HepG2 (cell line): Measurements from ENCODE around the gene TELO2. TPM values are rescaled to one million over a fixed set of nuclear protein-coding genes. Genes with fewer than 3 reads are reported as not detected.

Source experiments
- ATAC-seq: fragments of 200-7000 bp; cut with Tn5 transposase; 3 replicates; pipeline ENCODE4 v1.9.1; 2020; ENCODE audit warnings: mild to moderate bottlenecking, moderate library complexity
- BruUV-seq: library from RNA; stranded (reverse); fragments of 400-500 nt; replicated peaks from 2 replicates; lab custom pipeline; 2021; lab: Mats Ljungman, UMichigan
- CTCF ChIA-PET: fragments of 300-600 bp; formaldehyde crosslinking; extraction: SDS; loops from one replicate; lab custom pipeline; 2021; ENCODE audit warnings: low total read pairs, inconsistent platforms, low intra/inter-chr PET ratio; lab: Yijun Ruan, JAX
- POLR2A ChIA-PET: fragments of 350-600 bp; sonication (Branson Sonifier 250); formaldehyde crosslinking; loops from one replicate; lab custom pipeline; 2020; ENCODE audit warnings: antibody characterized with exemption, inconsistent platforms; lab: Yijun Ruan, JAX
- DNase-seq: peaks from one replicate; pipeline ENCODE4 v3.0.0-alpha.2; 2015; ENCODE audit warnings: low spot score
- FAIRE-seq: peaks from 3 replicates; lab custom pipeline; 2011; peaks lifted over from hg19 to GRCh38; lab: Jason Lieb, UNC
- H2AFZ ChIP-seq: one replicate; pipeline ENCODE4 v1.6.1; 2011; ENCODE audit warnings: low read length, inconsistent platforms
- H3K27ac ChIP-seq: fragments of 300-600 bp; 3 replicates; pipeline ENCODE4 v1.8.0; 2011; ENCODE audit warnings: mixed run types, mild to moderate bottlenecking, mixed read lengths, low read length, inconsistent platforms; ENCODE audit not compliant: insufficient read depth; ENCODE audit errors: extremely low read length
- H3K27me3 ChIP-seq, 2 experiments: fragments of 200-600 bp in 1 of 2; 2 replicates in 1 of 2; 3 replicates in 1 of 2; pipeline versions ENCODE4 v1.6.0 to v1.8.0; 2011; ENCODE audit warnings: low read length in 2 of 2, mild to moderate bottlenecking in 2 of 2, moderate library complexity in 2 of 2, inconsistent platforms in 1 of 2; ENCODE audit not compliant: insufficient read depth in 2 of 2, control insufficient read depth in 1 of 2
- H3K36me3 ChIP-seq, 2 experiments: fragments of 200-600 bp in 1 of 2; replicated peaks in 1 of 2; 2 replicates in 1 of 2; 3 replicates in 1 of 2; pipeline versions ENCODE4 v1.5.1 to v1.8.0; 2011; ENCODE audit warnings: low read length in 2 of 2, inconsistent platforms in 1 of 2; ENCODE audit not compliant: insufficient read depth in 2 of 2, control insufficient read depth in 1 of 2
- H3K4me1 ChIP-seq: 2 replicates; pipeline ENCODE4 v1.5.1; 2012; ENCODE audit warnings: low read length, inconsistent platforms; ENCODE audit not compliant: insufficient read depth
- H3K4me2 ChIP-seq: 2 replicates; pipeline ENCODE4 v1.6.0; 2011; ENCODE audit warnings: low read depth, low read length, inconsistent platforms
- H3K4me3 ChIP-seq, 3 experiments: fragments of 200-600 bp in 1 of 3; sonication (generic), shearing (Covaris generic) in 1 of 3; replicated peaks in 1 of 3; 2 replicates each; pipeline ENCODE4 v1.5.1; 2011 to 2016; ENCODE audit warnings: low read length in 3 of 3, inconsistent platforms in 2 of 3, low read depth in 2 of 3, mild to moderate bottlenecking in 2 of 3, control low read depth in 1 of 3, mixed read lengths in 1 of 3; ENCODE audit not compliant: insufficient read depth in 1 of 3
- H3K79me2 ChIP-seq: one replicate; pipeline ENCODE4 v1.6.1; 2011; ENCODE audit warnings: low read length, inconsistent platforms; ENCODE audit not compliant: insufficient read depth
- H3K9ac ChIP-seq: 2 replicates; pipeline ENCODE4 v1.6.0; 2011; ENCODE audit warnings: mild to moderate bottlenecking, low read depth, low read length, inconsistent platforms; ENCODE audit not compliant: insufficient read depth
- H3K9me3 ChIP-seq: 2 replicates; pipeline ENCODE4 v1.5.1; 2012; ENCODE audit warnings: mild to moderate bottlenecking, low read length
- H4K20me1 ChIP-seq: 2 replicates; pipeline ENCODE4 v1.6.0; 2011; ENCODE audit warnings: inconsistent platforms, mild to moderate bottlenecking, low read length, moderate library complexity; ENCODE audit not compliant: insufficient read depth
- ARHGAP35 ChIP-seq: sonication (generic); formaldehyde crosslinking; IDR thresholded peaks from 2 replicates; pipeline ENCODE4 v1.9.0; 2022; ENCODE audit warnings: mild to moderate bottlenecking, inconsistent platforms, moderate library complexity, missing genetic modification reagents, borderline replicate concordance
- FOXK2 ChIP-seq: fragments of 450-650 bp; IDR thresholded peaks from 2 replicates; pipeline ENCODE4 v1.6.1; 2016
- KAT8 ChIP-seq: IDR thresholded peaks from 2 replicates; pipeline ENCODE4 v1.6.1; 2016; ENCODE audit warnings: missing genetic modification reagents, missing compliant biosample characterization
- MED1 ChIP-seq: sonication (generic); formaldehyde crosslinking; IDR thresholded peaks from 2 replicates; pipeline ENCODE4 v1.4.0; 2020; ENCODE audit warnings: missing genetic modification reagents
- ZNF12 ChIP-seq: sonication (generic); formaldehyde crosslinking; IDR thresholded peaks from 2 replicates; pipeline ENCODE4 v1.5.0; 2020; ENCODE audit warnings: missing genetic modification reagents
- ZNF513 ChIP-seq: sonication (generic); formaldehyde crosslinking; conservative IDR thresholded peaks from 2 replicates; pipeline ENCODE4 v1.5.0; 2020; ENCODE audit warnings: missing genetic modification reagents
- ZNF670 ChIP-seq: sonication (generic); formaldehyde crosslinking; IDR thresholded peaks from 2 replicates; pipeline ENCODE4 v1.8.0; 2022; ENCODE audit warnings: mild to moderate bottlenecking, missing genetic modification reagents, borderline replicate concordance
- ZNF724P ChIP-seq: sonication (generic); formaldehyde crosslinking; IDR thresholded peaks from 2 replicates; pipeline ENCODE4 v1.8.0; 2022; ENCODE audit warnings: missing genetic modification reagents, borderline replicate concordance
- WGBS: methylation state at CpG from one replicate; pipeline ENCODE4 v1.1.6; 2017; ENCODE audit warnings: low lambda C conversion rate; 5-methylcytosine and 5-hydroxymethylcytosine counted together
- in situ Hi-C: cut with HindIII; loops from 2 replicates; pipeline ENCODE4 v1.10.0; 2017; ENCODE audit warnings: low pct_unique_long_range_greater_than_20kb; ENCODE audit not compliant: extremely low pct_ligation_motif_present
- intact Hi-C: fragments of 100-400 bp; cut with micrococcal nuclease; formaldehyde crosslinking; loops from one replicate; pipeline ENCODE4 v1.10.0; 2022; ENCODE audit not compliant: unreplicated experiment
- polyA plus RNA-seq, 8 experiments: library from polyadenylated mRNA; depleted of rRNA in 3 of 8; stranded (reverse) in 7 of 8; unstranded in 1 of 8; fragments of >200 nt; fragmentation: Illumina TruSeq in 4 of 8; extraction: Trizol in 4 of 8; gene quantifications; 2 replicates each; pipeline versions ENCODE4 v1.2.1 to v1.2.3, GENCODE V29; 2011 to 2016; ENCODE audit warnings: low read depth in 4 of 8, missing spikeins in 1 of 8, mixed read lengths in 1 of 8; ENCODE audit not compliant: insufficient read depth in 1 of 8
- total RNA-seq, 5 experiments: library from RNA; depleted of rRNA; stranded (reverse); fragments of >200 nt; fragmentation: Illumina TruSeq; extraction: Trizol; gene quantifications; 2 replicates each; pipeline ENCODE4 v1.2.3, GENCODE V29; 2016; ENCODE audit warnings: low read depth in 1 of 5
- TF ChIP-seq, protein P1 (sequence below): sonication (generic); formaldehyde crosslinking; IDR thresholded peaks from 2 replicates; pipeline ENCODE4 v1.4.0; 2020; ENCODE audit warnings: missing genetic modification reagents

Gene TELO2
- total and polyA plus RNA-seq, 2 of the 13 experiments (the other 11 are each of a cell fraction or from before 2014, with no cell fraction given) = 10.1 to 17.9 TPM

DNA sequence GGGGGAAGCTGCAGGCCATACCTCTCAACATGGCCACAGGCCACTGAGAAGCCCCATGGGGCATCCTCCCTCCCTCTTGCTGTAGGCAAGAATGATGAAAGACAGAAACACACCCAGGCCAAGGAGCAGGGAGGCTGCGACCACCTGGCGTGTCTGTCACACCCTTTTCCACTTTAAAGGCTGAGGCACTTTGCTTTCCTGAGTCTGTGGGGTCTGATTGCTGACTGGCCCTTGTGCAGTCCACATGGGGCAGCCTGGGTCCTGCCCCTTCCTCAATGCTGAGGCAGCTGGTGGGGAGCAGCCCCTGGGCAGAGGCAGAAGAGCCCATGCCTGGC is 49.0 kb downstream of the TELO2 start:
- DNase-seq (no peak), ATAC-seq (no peak), FAIRE-seq (no peak)
- Histone ChIP-seq H3K9me3 (no peaks in the 10 kb centered on the region), H3K4me2 (no peak overlapping the region), H3K79me2 (no peaks in the 10 kb centered on the region), H3K4me1 (peaks cover 26% of the 10 kb centered on the region), H4K20me1 (no peaks in the 10 kb centered on the region), H3K27ac (no peak overlapping the region), H3K36me3 (no peaks in the 10 kb centered on the region; a peak in 1 of 5 replicates), H2AFZ (no peak overlapping the region), H3K27me3 (no peaks in the 10 kb centered on the region), H3K4me3 (no peak overlapping the region), H3K9ac (no peak overlapping the region)
- BruUV-seq = no TSS peak
- in situ Hi-C loops = no loop called here
- WGBS = 100% methylated on average over 2 of the region's 2 CpGs
- intact Hi-C loops = no loop called here
- ChIA-PET CTCF (no interaction called here), POLR2A (no interaction called here)
- TF ChIP-seq KAT8 (CRISPR knock-in tag) = no peak
- TF ChIP-seq, protein P1, sequence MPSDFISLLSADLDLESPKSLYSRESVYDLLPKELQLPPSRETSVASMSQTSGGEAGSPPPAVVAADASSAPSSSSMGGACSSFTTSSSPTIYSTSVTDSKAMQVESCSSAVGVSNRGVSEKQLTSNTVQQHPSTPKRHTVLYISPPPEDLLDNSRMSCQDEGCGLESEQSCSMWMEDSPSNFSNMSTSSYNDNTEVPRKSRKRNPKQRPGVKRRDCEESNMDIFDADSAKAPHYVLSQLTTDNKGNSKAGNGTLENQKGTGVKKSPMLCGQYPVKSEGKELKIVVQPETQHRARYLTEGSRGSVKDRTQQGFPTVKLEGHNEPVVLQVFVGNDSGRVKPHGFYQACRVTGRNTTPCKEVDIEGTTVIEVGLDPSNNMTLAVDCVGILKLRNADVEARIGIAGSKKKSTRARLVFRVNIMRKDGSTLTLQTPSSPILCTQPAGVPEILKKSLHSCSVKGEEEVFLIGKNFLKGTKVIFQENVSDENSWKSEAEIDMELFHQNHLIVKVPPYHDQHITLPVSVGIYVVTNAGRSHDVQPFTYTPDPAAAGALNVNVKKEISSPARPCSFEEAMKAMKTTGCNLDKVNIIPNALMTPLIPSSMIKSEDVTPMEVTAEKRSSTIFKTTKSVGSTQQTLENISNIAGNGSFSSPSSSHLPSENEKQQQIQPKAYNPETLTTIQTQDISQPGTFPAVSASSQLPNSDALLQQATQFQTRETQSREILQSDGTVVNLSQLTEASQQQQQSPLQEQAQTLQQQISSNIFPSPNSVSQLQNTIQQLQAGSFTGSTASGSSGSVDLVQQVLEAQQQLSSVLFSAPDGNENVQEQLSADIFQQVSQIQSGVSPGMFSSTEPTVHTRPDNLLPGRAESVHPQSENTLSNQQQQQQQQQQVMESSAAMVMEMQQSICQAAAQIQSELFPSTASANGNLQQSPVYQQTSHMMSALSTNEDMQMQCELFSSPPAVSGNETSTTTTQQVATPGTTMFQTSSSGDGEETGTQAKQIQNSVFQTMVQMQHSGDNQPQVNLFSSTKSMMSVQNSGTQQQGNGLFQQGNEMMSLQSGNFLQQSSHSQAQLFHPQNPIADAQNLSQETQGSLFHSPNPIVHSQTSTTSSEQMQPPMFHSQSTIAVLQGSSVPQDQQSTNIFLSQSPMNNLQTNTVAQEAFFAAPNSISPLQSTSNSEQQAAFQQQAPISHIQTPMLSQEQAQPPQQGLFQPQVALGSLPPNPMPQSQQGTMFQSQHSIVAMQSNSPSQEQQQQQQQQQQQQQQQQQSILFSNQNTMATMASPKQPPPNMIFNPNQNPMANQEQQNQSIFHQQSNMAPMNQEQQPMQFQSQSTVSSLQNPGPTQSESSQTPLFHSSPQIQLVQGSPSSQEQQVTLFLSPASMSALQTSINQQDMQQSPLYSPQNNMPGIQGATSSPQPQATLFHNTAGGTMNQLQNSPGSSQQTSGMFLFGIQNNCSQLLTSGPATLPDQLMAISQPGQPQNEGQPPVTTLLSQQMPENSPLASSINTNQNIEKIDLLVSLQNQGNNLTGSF (CRISPR knock-in tag) = no peak
- TF ChIP-seq ARHGAP35 (CRISPR knock-in tag) = no peak
- TF ChIP-seq ZNF513 (CRISPR knock-in tag) = no peak
- no peak for TF ChIP-seq FOXK2
- no peak for TF ChIP-seq ZNF12 (CRISPR knock-in tag)
- TF ChIP-seq ZNF724P = no peak
- TF ChIP-seq MED1 (CRISPR knock-in tag) = no peak
- no peak for TF ChIP-seq ZNF670 (CRISPR knock-in tag)
- TF ChIP-seq, all 625 proteins: peak for 0
